Lower lobe of right lung (tissue), 2 donors: ENCODE data around the gene ANXA8L1. TPM values are rescaled to one million over a fixed set of nuclear protein-coding genes. Genes with fewer than 3 reads are reported as not detected.
"Not testable (repeated sequence)": the region's sequence is repeated elsewhere in the genome, so short reads cannot be mapped to it uniquely, and the experiment has no call there.

Experiments used
- ATAC-seq, 2 donors: fragments of 200-7000 bp; cut with Tn5 transposase; one replicate each; pipeline ENCODE4 v1.9.1; 2020 to 2022; ENCODE audit warnings: mild to moderate bottlenecking in 2 of 2, moderate library complexity in 2 of 2
- DNase-seq: peaks from one replicate; pipeline ENCODE4 v3.0.0-alpha.2; 2020
- H3K27ac ChIP-seq: fragments of 200-600 bp; one replicate; pipeline ENCODE4 v1.8.0; 2022
- H3K27me3 ChIP-seq: fragments of 200-600 bp; one replicate; pipeline ENCODE4 v1.8.0; 2022; ENCODE audit warnings: low read depth
- H3K36me3 ChIP-seq: fragments of 200-600 bp; one replicate; pipeline ENCODE4 v1.8.0; 2022; ENCODE audit warnings: mild to moderate bottlenecking
- H3K4me1 ChIP-seq: fragments of 200-600 bp; one replicate; pipeline ENCODE4 v1.8.0; 2022
- H3K4me3 ChIP-seq: fragments of 200-600 bp; one replicate; pipeline ENCODE4 v1.8.0; 2022; ENCODE audit warnings: mild to moderate bottlenecking
- H3K9me3 ChIP-seq: fragments of 200-600 bp; one replicate; pipeline ENCODE4 v1.8.0; 2022
- intact Hi-C: fragments of 100-400 bp; cut with DNase I; formaldehyde crosslinking; loops from one replicate; pipeline ENCODE4 v1.11.0; 2022
- long read RNA-seq: library from polyadenylated mRNA; unstranded; transcript quantifications from one replicate; pipeline ENCODE4 v2.0.0, GENCODE V29; 2021
- total RNA-seq: library from RNA; stranded (reverse); fragmentation: NEBNext Ultra II Directional; extraction: Animal tissue kit (Norgen Biotek cat#: 25700); gene quantifications from one replicate; pipeline ENCODE4 v1.2.1, GENCODE V29; 2021
- TF ChIP-seq, protein P1 (sequence below): fragments of 200-600 bp; IDR thresholded peaks from one replicate; pipeline ENCODE4 v1.8.0; 2022; ENCODE audit warnings: antibody characterized with exemption, mild to moderate bottlenecking
- donor health status: DM: no; HTN: yes; CAD: no; lungs with severe emphysema.

Gene ANXA8L1, protein sequence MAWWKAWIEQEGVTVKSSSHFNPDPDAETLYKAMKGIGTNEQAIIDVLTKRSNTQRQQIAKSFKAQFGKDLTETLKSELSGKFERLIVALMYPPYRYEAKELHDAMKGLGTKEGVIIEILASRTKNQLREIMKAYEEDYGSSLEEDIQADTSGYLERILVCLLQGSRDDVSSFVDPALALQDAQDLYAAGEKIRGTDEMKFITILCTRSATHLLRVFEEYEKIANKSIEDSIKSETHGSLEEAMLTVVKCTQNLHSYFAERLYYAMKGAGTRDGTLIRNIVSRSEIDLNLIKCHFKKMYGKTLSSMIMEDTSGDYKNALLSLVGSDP
- total RNA-seq, result 15.7 TPM
- long read RNA-seq, transcript ANXA8L1-204 (12 exons, 1,109 nt), result major isoform, 31 of 41 reads
- long read RNA-seq, partial matches to known transcripts, result 1 of 41 reads
- long read RNA-seq, other reads (novel, unspliced or antisense), result 9 of 41 reads

DNA sequence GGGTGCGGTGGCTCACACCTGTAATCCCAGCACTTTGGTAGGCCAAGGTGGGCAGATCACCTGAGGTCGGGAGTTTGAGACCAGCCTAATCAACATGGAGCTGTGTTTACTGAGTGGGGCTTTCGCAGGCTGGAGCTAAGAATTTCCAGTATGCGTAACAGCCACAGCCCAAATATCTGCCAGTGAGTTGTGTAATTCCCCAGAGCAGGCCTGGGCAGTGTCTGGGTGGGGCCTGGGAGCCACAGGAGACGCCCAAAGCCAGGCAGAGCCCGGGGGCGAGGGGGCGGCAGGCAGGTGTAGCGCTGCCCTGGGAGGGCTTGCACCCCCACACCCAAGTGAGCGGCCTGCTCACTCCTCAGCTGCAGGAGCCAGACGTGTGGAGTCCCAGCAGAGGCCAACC is at the start of gene ANXA8L1:
TSS of gene ANXA8L1 (plus strand) at position 371 of the 400 bp plus-strand sequence. CDS start 76 bp downstream, outside the sequence.
- DNase-seq, H3K36me3 ChIP-seq, H3K9me3 ChIP-seq, H3K4me1 ChIP-seq, H3K27ac ChIP-seq, H3K4me3 ChIP-seq, intact Hi-C loops, H3K27me3 ChIP-seq: not testable (repeated sequence)
- peak; percentile 62 to 73 for ATAC-seq

DNA sequence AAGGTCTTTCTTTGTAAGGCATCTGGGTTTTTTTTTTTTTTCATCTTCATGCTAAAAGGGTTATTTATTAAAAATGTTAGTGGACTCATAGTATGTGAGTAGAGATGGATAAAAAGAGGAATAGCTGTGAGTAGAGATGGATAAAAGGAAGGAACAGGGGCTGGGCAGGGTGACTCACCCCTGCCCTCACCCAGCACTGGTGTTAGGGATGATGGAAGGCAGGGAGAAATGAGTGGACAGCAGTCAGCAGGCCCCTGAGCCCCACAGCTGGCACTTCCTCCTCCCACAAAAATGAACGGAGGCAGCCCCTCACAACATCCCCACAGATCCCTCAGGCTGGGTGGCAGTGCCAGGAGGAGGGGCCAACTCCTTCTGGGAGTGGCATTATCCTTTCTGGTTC is 49.5 kb upstream of the ANXA8L1 start:
- no peaks in the 10 kb centered on the region for H3K4me1 ChIP-seq
- no peaks in the 10 kb centered on the region for H3K36me3 ChIP-seq
- TF ChIP-seq, protein P1, sequence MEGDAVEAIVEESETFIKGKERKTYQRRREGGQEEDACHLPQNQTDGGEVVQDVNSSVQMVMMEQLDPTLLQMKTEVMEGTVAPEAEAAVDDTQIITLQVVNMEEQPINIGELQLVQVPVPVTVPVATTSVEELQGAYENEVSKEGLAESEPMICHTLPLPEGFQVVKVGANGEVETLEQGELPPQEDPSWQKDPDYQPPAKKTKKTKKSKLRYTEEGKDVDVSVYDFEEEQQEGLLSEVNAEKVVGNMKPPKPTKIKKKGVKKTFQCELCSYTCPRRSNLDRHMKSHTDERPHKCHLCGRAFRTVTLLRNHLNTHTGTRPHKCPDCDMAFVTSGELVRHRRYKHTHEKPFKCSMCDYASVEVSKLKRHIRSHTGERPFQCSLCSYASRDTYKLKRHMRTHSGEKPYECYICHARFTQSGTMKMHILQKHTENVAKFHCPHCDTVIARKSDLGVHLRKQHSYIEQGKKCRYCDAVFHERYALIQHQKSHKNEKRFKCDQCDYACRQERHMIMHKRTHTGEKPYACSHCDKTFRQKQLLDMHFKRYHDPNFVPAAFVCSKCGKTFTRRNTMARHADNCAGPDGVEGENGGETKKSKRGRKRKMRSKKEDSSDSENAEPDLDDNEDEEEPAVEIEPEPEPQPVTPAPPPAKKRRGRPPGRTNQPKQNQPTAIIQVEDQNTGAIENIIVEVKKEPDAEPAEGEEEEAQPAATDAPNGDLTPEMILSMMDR, result no peak
- H3K27me3 ChIP-seq, result no peaks in the 10 kb centered on the region
- H3K27ac ChIP-seq, result no peak overlapping the region
- ATAC-seq (no peak), DNase-seq (no peak)
- intact Hi-C loops, result no loop called here
- no peak overlapping the region for H3K4me3 ChIP-seq
- no peaks in the 10 kb centered on the region for H3K9me3 ChIP-seq

DNA sequence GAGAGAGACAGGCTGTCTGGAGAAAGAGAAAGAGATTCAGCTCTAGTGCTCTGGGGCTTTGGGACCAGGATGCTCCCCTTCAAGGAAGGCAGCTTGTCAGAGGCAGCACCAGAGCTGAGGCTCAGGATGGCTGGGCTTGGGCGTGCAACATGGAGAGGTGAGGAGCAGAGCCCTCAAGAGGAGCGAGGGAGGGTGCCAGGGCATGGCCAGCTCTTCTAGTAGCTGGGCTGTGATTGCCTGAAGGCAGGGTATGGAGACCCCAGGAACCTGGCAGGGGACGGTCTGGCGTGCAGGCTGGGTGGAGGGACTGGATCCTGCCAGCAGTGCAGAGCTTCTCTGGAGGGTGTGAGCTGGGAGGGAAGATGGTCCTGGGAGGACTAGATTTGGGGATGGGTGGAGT is 48.6 kb upstream of the ANXA8L1 start:
- Histone ChIP-seq H3K4me1 (no peaks in the 10 kb centered on the region), H3K27me3 (no peaks in the 10 kb centered on the region), H3K36me3 (no peaks in the 10 kb centered on the region), H3K4me3 (no peak overlapping the region), H3K27ac (no peak overlapping the region), H3K9me3 (no peaks in the 10 kb centered on the region)
- ATAC-seq, result no peak
- TF ChIP-seq, protein P1, result no peak
- no peak for DNase-seq
- intact Hi-C loops, result no loop called here

DNA sequence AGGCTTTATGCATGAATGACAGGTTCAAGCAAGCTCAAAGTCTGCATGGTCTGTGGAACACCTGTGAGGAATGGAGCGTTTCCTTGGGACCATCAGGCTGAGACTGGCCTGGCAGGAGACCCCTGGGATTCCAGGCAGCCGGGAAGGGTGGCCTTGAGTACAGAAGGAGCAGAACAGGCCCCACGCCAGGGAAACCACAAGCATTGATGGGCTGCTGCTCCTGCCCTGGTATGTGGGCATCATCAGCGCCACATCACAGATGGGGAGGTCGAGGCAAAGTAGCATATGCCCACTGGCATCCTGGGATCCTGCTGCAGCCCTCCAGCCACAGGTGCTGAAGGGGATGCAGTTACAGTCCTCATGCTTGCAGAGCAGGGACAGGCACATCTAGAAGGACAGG is 47.9 kb upstream of the ANXA8L1 start:
- ATAC-seq, result no peak
- Histone ChIP-seq H3K27ac (no peak overlapping the region), H3K36me3 (no peaks in the 10 kb centered on the region), H3K27me3 (no peaks in the 10 kb centered on the region), H3K4me1 (no peaks in the 10 kb centered on the region), H3K4me3 (no peak overlapping the region), H3K9me3 (no peaks in the 10 kb centered on the region)
- intact Hi-C loops, result no loop called here
- TF ChIP-seq, protein P1, result no peak
- DNase-seq, result no peak

DNA sequence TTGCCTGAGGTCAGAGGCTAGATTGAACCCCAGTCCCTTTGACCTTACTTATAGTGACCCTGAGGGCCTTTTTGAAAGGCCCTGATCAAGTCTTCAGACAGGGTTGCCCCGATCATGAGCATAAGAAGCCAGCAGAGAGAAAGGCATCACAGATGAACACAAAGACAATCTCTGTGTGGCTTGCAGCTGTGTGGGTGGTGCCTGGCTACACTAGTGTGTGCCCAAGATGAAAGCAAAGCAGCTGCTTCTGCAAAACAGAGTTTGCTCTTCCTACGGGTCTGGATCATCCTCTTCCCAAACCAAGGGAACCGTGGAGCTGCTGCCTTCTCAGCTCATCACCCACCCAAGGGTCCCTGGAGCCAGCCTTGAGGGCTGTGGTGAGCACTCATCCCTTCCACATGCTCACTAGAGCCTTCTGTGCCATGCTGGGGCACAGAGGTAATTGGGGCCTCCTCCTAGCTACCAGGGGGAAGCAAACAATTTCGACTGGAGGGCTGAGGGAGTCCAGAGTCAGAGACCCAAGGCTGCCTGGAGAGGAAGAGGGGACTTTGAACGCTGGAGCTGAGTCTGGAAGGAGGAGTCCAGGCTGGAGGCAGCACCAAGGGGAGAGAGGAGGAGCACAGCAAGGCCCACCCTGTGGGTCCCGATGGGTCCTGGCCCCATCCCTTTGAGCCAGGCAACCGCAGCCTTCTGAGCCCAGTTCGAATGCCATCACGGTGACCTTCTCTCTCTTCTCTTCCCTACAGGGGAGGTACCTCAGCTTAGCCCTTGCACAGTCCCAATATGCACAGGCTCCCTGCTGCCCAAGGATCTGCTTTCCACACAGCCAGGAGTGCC is 46.5 kb upstream of the ANXA8L1 start:
- Histone ChIP-seq H3K36me3 (no peaks in the 10 kb centered on the region), H3K4me1 (no peaks in the 10 kb centered on the region), H3K4me3 (no peak overlapping the region), H3K9me3 (no peaks in the 10 kb centered on the region), H3K27ac (no peak overlapping the region), H3K27me3 (no peaks in the 10 kb centered on the region)
- intact Hi-C loops, result no loop called here
- no peak for DNase-seq
- ATAC-seq, result peak in 1 of 2 donors; percentile 12
- TF ChIP-seq, protein P1, result no peak

DNA sequence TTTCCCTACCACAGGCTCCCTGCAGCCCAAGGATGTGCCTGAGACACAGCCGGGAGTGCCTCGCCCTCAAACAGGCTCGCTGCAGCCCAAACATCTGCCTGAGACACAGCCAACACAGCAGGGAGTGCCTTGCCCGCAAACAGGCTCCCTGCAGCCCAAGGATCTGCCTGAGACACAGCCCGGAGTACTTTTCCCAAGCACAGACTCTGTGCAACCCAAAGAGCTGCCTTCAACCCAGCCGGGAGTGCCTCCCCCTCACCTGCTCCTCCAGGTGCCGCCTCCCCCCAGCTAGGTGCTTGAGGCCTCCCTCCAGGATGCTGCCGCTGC is 45.9 kb upstream of the ANXA8L1 start:
- H3K4me1 ChIP-seq, result no peaks in the 10 kb centered on the region
- intact Hi-C loops, result no loop called here
- no peaks in the 10 kb centered on the region for H3K27me3 ChIP-seq
- H3K4me3 ChIP-seq, result no peak overlapping the region
- H3K9me3 ChIP-seq, result no peaks in the 10 kb centered on the region
- no peaks in the 10 kb centered on the region for H3K36me3 ChIP-seq
- ATAC-seq (peak in 1 of 2 donors; percentile 34), DNase-seq (no peak)
- TF ChIP-seq, protein P1, result no peak
- no peak overlapping the region for H3K27ac ChIP-seq
